ENCODE data around the gene UGGT2. TPM values are rescaled to one million over a fixed set of nuclear protein-coding genes. Genes with fewer than 3 reads are reported as not detected.

UGGT2 gene
- total and polyA plus RNA-seq, 4 donors = 7.6 to 60.2 (median 16.3) TPM

DNA sequence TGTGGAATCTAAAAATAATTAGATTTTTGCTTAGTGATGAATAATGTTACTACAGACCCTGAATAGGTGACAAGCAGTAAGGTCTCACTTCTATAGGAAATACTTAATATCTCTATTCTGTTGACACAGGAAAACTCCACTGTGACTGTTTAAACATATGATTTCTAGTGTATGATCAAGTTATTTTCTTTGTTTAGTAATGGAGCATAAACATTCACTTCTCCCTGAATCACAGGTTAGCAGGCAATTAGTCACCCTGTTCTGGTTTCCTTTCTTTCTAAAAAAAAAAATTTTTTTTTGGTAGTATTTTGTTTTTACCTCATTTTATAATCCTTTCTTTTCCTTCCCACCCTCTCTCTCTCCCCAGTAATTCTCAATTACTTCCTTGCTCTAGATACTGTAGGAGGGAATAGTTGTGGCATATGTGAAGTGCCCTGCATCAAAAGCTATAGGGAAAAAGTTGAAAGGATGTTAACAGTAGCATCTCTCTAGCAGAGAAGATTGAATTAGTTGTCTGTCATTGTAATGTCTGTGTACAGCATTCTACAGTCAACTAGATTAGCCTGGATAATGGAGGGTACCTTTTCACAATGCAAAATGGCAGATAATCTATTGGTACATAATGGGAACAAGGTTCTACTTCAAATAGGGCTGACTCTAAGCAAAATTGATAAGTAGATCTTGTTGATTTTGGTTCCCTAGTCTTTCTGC lies 40.2 kb upstream of the UGGT2 start:
- TF ChIP-seq, protein P1, sequence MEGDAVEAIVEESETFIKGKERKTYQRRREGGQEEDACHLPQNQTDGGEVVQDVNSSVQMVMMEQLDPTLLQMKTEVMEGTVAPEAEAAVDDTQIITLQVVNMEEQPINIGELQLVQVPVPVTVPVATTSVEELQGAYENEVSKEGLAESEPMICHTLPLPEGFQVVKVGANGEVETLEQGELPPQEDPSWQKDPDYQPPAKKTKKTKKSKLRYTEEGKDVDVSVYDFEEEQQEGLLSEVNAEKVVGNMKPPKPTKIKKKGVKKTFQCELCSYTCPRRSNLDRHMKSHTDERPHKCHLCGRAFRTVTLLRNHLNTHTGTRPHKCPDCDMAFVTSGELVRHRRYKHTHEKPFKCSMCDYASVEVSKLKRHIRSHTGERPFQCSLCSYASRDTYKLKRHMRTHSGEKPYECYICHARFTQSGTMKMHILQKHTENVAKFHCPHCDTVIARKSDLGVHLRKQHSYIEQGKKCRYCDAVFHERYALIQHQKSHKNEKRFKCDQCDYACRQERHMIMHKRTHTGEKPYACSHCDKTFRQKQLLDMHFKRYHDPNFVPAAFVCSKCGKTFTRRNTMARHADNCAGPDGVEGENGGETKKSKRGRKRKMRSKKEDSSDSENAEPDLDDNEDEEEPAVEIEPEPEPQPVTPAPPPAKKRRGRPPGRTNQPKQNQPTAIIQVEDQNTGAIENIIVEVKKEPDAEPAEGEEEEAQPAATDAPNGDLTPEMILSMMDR (IDR thresholded peaks at IDR 0.05; ENCODE audit: control extremely low read depth, extremely low read depth) = no peak
- Histone ChIP-seq H3K27me3 (ENCODE audit: control insufficient read depth in 3 of 3, insufficient read depth in 3 of 3, low read length in 2 of 3) (peaks cover 20 to 62% (median 59%) of the 10 kb centered on the region in 3 donors), H3K4me1 (ENCODE audit: control insufficient read depth in 5 of 5, insufficient read depth in 5 of 5, low read length in 5 of 5) (peaks cover 0 to 20% (median 0%) of the 10 kb centered on the region in 5 donors), H3K9me3 (ENCODE audit: control insufficient read depth in 4 of 4, insufficient read depth in 3 of 4, low read length in 3 of 4) (peaks cover 0 to 5% (median 0%) of the 10 kb centered on the region in 4 donors), H3K4me3 (no peak overlapping the region), H3K36me3 (ENCODE audit: control insufficient read depth in 4 of 4, insufficient read depth in 4 of 4, low read length in 4 of 4) (no peaks in the 10 kb centered on the region), H3K27ac (ENCODE audit: low read depth in 1 of 2, low read length in 1 of 2) (no peak overlapping the region), H3K9ac (ENCODE audit: insufficient read depth in 1 of 2, low read length in 2 of 2) (no peak overlapping the region)
- ATAC-seq (ENCODE audit: insufficient read depth, low FRiP score) (no peak), DNase-seq (no peak)

DNA sequence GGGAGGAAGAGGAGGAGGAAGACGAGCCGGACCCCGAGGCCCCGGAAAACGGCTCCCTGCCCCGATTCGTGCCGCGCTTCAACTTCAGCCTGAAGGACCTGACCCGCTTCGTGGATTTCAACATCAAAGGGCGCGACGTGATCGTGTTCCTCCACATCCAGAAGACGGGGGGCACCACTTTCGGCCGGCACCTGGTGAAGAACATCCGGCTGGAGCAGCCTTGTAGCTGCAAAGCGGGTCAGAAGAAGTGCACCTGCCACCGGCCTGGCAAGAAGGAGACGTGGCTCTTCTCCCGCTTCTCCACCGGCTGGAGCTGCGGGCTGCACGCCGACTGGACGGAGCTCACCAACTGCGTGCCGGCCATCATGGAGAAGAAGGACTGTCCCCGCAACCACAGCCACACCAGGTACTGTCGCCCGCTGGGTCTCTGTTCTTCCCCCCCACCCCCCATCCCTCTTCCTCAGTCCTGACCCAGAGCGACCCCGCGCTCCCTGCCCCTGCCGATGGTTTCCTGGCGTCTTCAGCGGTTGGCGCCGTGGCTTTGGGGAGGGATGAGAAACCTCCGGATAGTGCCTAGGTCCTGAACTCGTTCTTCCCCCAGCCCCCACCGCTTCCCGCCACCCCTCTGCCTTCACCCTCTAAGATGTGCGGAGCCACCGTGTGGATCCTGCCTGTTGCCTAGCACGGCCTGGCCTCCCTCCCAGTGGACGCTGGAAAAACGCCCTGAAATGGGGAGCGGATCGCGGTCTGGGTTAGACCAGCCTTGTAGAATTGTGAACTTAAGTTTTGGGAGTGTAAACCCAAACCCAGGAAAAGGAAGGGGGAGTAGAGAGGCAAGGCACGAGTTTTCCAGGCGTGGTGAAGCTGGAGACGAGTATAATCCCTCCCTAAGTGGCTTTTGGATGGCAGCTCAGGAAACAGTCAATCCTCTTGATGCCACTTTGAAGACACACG lies 38.2 kb upstream of the UGGT2 start:
- WGBS, 2 donors = 2 to 3% methylated on average over 55 to 57 of the region's 57 CpGs
- TF ChIP-seq, protein P1 (IDR thresholded peaks at IDR 0.05; ENCODE audit: control extremely low read depth, extremely low read depth) = no peak
- Histone ChIP-seq H3K9me3 (ENCODE audit: control insufficient read depth in 4 of 4, insufficient read depth in 3 of 4, low read length in 3 of 4) (peaks cover 0 to 5% (median 0%) of the 10 kb centered on the region in 4 donors), H3K36me3 (ENCODE audit: control insufficient read depth in 4 of 4, insufficient read depth in 4 of 4, low read length in 4 of 4) (no peaks in the 10 kb centered on the region), H3K27ac (ENCODE audit: low read depth in 1 of 2, low read length in 1 of 2) (no peak overlapping the region), H3K9ac (ENCODE audit: insufficient read depth in 1 of 2, low read length in 2 of 2) (no peak overlapping the region), H3K4me1 (ENCODE audit: control insufficient read depth in 5 of 5, insufficient read depth in 5 of 5, low read length in 5 of 5) (peaks cover 0 to 20% (median 0%) of the 10 kb centered on the region in 5 donors), H3K4me3 (no peak overlapping the region), H3K27me3 (ENCODE audit: control insufficient read depth in 3 of 3, insufficient read depth in 3 of 3, low read length in 2 of 3) (peaks cover 20 to 79% (median 73%) of the 10 kb centered on the region in 3 donors)
- ATAC-seq (ENCODE audit: insufficient read depth, low FRiP score) = no peak
- DNase-seq = peak; percentile 19 to 29 (median 26)

DNA sequence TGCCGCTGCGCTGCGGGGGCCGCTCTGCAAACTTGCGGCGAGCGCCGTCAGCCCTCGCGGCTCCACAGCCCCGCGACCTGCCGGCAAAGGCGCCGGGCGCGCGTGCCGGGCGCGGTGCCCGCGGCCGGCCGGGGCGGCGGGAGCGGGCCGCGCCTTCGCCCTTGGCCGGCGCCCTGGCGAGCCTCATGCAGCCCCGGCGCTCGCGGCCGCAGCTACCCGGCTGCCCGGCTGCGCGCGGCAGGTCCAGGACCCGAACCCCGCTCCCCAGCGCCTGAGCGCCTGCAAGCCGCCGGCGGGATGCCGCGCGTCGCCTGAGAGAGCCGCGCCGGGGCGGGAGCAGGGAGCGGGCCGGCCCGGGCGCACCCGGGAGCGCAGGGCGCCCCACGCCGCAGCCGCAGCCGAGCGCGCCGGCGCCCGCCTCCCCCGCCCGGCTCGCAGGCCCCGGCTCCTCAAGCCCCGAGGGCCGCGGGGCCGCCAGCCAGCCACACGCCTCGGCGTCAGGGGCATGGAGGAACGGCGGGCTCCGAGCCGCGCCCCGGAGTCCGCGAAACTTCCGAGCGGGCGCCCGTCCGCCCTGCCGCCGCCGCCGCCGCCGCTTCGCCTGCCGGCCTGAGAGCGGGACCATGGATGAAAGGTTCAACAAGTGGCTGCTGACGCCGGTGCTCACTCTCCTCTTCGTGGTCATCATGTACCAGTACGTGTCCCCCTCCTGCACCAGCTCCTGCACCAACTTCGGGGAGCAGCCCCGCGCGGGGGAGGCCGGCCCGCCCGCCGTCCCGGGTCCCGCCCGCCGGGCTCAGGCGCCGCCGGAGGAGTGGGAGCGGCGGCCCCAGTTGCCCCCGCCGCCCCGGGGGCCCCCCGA lies 37.3 kb upstream of the UGGT2 start:
- H3K4me3 ChIP-seq = peak overlapping the region; percentile 35
- TF ChIP-seq, protein P1 (IDR thresholded peaks at IDR 0.05; ENCODE audit: control extremely low read depth, extremely low read depth) = no peak
- WGBS, 2 donors = 1% methylated on average over 56 to 133 of the region's 133 CpGs

More for the DNA sequence above, 37.3 kb upstream of the UGGT2 start:
- Histone ChIP-seq H3K9ac (ENCODE audit: insufficient read depth in 1 of 2, low read length in 2 of 2) (no peak overlapping the region), H3K4me1 (ENCODE audit: control insufficient read depth in 5 of 5, insufficient read depth in 5 of 5, low read length in 5 of 5) (peaks cover 0 to 20% (median 0%) of the 10 kb centered on the region in 5 donors), H3K36me3 (ENCODE audit: control insufficient read depth in 4 of 4, insufficient read depth in 4 of 4, low read length in 4 of 4) (no peaks in the 10 kb centered on the region), H3K27me3 (ENCODE audit: control insufficient read depth in 3 of 3, insufficient read depth in 3 of 3, low read length in 2 of 3) (peaks cover 20 to 77% (median 76%) of the 10 kb centered on the region in 3 donors), H3K9me3 (ENCODE audit: control insufficient read depth in 4 of 4, insufficient read depth in 3 of 4, low read length in 3 of 4) (peaks cover 0 to 5% (median 0%) of the 10 kb centered on the region in 4 donors), H3K27ac (ENCODE audit: low read depth in 1 of 2, low read length in 1 of 2) (no peak overlapping the region)
- ATAC-seq (ENCODE audit: insufficient read depth, low FRiP score) = no peak
- peak; percentile 14 to 17 (median 14) for DNase-seq
